Measurements from ENCODE around the gene ID1.
"Not testable (repeated sequence)": the region's sequence is repeated elsewhere in the genome, so short reads cannot be mapped to it uniquely, and the experiment has no call there.

The ID1 gene

GRCh38 chr20:31602431-31602778, 2.7 kb upstream of the ID1 start:
- DNase-seq (ENCODE audit: low spot score), result no peak

DNA sequence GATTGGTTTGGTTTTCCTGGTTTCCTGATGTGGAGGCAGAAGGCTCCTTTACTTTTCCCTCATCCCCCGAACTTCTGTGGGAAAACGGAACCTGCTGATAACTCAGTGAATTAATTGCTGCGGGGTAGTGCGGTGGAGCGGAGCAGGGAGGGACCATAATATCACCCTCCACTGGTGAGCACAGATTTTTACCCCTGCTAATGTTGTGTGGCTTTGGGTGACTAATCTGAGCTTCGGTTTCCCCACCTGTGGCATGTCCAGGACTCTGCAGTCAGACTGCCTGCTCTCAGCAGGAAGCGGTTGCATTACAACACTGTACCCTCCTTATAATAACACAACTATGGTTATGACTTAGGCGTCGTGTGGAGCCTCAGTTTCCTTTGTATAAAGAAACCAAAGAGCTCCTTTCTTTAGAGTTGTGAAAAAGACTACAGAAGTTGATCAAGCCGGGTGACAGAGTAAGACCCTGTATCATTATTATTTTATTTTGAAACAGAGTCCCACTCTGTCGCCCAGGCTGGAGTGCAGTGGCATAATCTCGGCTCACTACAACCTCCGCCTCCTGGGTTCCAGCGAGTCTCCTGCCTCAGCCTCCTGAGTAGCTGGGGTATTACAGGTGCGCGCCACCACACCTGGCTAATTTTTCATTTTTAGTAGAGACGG, 2.2 kb upstream of the ID1 start:
- no peak for DNase-seq (ENCODE audit: low spot score)

GRCh38 chr20:31603822-31604566, 1.1 kb upstream of the ID1 start:
- peak; percentile 100 for DNase-seq (ENCODE audit: low spot score)

GRCh38 chr20:31604567-31605030, 490 bp upstream of the ID1 start:
- DNase-seq (ENCODE audit: low spot score), result peak; percentile 56

DNA sequence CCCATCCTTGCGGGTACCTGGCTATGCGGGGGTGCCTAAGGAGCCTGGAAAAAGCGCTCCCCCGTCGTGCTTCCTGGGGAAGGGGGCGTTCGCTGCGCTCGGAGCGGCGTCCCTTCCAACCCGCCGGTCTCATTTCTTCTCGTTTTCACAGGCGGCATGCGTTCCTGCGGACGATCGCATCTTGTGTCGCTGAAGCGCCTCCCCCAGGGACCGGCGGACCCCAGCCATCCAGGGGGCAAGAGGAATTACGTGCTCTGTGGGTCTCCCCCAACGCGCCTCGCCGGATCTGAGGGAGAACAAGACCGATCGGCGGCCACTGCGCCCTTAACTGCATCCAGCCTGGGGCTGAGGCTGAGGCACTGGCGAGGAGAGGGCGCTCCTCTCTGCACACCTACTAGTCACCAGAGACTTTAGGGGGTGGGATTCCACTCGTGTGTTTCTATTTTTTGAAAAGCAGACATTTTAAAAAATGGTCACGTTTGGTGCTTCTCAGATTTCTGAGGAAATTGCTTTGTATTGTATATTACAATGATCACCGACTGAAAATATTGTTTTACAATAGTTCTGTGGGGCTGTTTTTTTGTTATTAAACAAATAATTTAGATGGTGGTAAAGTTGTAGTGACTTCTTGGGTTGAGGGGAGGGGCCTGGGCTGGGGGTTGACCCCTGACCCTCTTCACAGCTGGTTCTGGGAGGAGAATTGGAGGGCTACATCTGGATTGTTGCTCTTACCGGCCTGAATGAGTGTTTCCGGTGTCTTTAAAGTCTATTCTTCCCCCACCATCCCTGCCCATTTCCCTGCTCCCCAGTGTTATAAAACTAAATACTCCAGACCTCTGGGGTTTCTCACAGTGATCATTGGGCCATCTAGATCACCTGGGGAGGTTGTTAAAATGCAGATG, 1.1 kb downstream of the ID1 start:
- peak; percentile 72 for DNase-seq (ENCODE audit: low spot score)

GRCh38 chr20:31606804-31607639, 1.9 kb downstream of the ID1 start:
- peak; percentile 66 for DNase-seq (ENCODE audit: low spot score)

GRCh38 chr20:31607640-31608250, 2.7 kb downstream of the ID1 start:
- DNase-seq (ENCODE audit: low spot score), result no peak

- DNase-seq (ENCODE audit: low spot score), result peak; percentile 84
These were observed 3.3 kb downstream of the ID1 start for GRCh38 chr20:31608251-31608945.

- DNase-seq (ENCODE audit: low spot score), result not testable (repeated sequence)
These were observed 7.2 kb downstream of the ID1 start for GRCh38 chr20:31612271-31612640.

DNA sequence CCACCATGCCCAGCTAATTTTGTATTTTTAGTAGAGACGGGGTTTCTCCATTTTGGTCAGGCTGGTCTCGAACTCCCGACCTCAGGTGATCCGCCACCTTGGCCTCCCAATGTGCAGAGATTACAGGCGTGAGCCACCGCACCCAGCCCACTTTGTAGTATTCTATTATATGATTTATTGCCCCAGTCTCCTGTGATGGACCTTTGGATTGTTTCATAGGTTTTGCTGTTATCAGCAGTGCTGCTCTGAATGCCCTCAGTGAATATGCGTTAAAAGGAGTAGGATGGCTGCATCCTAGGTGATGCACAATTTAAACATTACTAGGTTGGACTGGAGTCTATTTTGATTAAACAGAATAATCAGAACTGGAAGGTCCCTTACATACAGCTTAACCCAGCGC, 10.3 kb downstream of the ID1 start:
- DNase-seq (ENCODE audit: low spot score), result no peak

- no peak for DNase-seq (ENCODE audit: low spot score)
These were observed 12.5 kb downstream of the ID1 start for GRCh38 chr20:31617432-31618104.

GRCh38 chr20:31620246-31620645, 15.2 kb downstream of the ID1 start:
- DNase-seq (ENCODE audit: low spot score), result no peak

DNA sequence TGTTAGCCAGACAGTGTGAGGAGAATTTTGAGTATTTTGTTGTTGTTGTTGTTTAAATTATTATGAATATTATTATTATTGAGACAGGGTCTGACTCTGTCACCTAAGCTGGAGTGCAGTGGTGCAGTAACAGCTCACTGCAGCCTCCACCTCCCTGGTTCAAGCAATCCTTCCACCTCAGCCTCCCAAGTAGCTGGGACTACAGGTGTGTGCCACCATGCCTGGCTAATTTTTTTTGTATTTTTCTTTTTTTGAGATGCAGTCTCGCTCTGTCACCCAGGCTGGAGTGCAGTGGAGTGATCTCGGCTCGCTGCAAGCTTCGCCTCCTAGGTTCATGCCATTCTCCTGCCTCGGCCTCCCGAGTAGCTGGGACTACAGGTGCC, 18.0 kb downstream of the ID1 start:
- DNase-seq (ENCODE audit: low spot score), result not testable (repeated sequence)

GRCh38 chr20:31626534-31626933, 21.4 kb downstream of the ID1 start:
- DNase-seq (ENCODE audit: low spot score), result not testable (repeated sequence)

DNA sequence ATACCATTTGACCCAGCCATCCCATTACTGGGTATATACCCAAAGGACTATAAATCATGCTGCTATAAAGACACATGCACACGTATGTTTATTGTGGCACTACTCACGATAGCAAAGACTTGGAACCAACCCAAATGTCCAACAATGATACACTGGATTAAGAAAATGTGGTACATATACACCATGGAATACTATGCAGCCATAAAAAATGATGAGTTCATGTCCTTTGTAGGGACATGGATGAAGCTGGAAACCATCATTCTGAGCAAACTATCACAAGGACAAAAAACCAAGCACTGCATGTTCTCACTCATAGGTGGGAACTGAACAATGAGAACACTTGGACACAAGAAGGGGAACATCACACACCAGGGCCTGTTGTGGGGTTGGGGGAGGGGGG, 23.0 kb downstream of the ID1 start:
- not testable (repeated sequence) for DNase-seq (ENCODE audit: low spot score)

DNA sequence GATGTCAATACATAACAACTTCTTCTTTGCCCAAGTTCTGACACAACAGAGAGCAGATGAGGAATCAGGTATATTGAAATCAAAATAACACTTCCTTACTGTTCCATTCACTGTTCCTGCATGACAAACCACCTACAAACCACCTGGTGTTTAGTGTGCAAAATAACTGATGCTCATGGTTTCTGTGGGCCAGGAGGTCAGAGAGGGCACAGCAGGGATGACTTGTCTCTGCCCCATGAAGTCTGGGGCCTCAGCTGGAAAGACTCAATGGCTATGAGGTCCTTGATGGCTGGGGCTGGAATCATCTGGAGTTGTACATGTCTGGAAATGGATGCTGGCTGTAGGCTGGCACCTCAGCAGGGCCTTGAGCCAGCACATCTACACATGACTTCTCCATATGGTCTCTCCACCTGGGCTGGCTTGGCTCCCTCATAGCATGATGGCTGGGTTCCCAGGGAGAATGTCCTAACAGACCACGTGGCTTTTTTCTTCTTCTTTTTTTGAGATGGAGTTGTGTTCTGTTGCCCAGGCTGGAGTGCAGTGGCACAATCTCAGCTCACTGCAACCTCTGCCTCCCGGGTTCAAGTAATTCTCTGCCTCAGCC, 25.2 kb downstream of the ID1 start:
- no peak for DNase-seq (ENCODE audit: low spot score)

- DNase-seq (ENCODE audit: low spot score), result no peak
These were observed 27.7 kb downstream of the ID1 start for GRCh38 chr20:31632548-31633338.

GRCh38 chr20:31633339-31633914, 28.3 kb downstream of the ID1 start:
- DNase-seq (ENCODE audit: low spot score), result no peak

GRCh38 chr20:31637660-31638059, 32.6 kb downstream of the ID1 start, which contains the start of gene COX4I2:
Gene COX4I2, plus strand, starts transcription at chr20:31637912. Its CDS starts 1,106 bp downstream, at chr20:31639018.
- DNase-seq (ENCODE audit: low spot score), result no peak
